Tibial artery (tissue), 4 donors: ENCODE results near the gene TUT7.

Source experiments
- DNase-seq, 2 donors: peaks; one replicate each; pipeline ENCODE4 v3.0.0-alpha.2; 2019
- H3K27ac ChIP-seq, 2 donors: fragments of 200-600 bp; sonication (generic) in 1 of 2; 1 replicate in 1 of 2; 2 replicates in 1 of 2; pipeline ENCODE4 v1.5.1; 2018 to 2019; ENCODE audit warnings: mild to moderate bottlenecking in 1 of 2
- H3K27me3 ChIP-seq, 2 donors: fragments of 200-600 bp; sonication (generic) in 1 of 2; one replicate each; pipeline versions ENCODE4 v1.5.1 to v1.6.0; 2016 to 2019
- H3K36me3 ChIP-seq, 3 donors: fragments of 200-600 bp; sonication (generic) in 2 of 3; one replicate each; pipeline ENCODE4 v1.5.1; 2016 to 2019; ENCODE audit warnings: mild to moderate bottlenecking in 2 of 3
- H3K4me1 ChIP-seq, 4 donors: fragments of 200-600 bp; sonication (generic) in 2 of 4; 1 replicate in 3 of 4; 2 replicates in 1 of 4; pipeline ENCODE4 v1.5.1; 2016 to 2019
- H3K4me3 ChIP-seq, 2 donors: fragments of 200-600 bp; sonication (generic) in 1 of 2; 1 replicate in 1 of 2; 2 replicates in 1 of 2; pipeline ENCODE4 v1.5.1; 2018 to 2019; ENCODE audit warnings: mild to moderate bottlenecking in 2 of 2
- H3K9me3 ChIP-seq, 3 donors: fragments of 200-600 bp; sonication (generic) in 1 of 3; one replicate each; pipeline ENCODE4 v1.5.1; 2016 to 2019
- CTCF ChIP-seq, 2 experiments: fragments of 200-600 bp in 1 of 2; fragments of 450-650 bp in 1 of 2; IDR thresholded peaks; one replicate each; pipeline ENCODE4 v1.5.1; 2017 to 2019; ENCODE audit warnings: antibody characterized with exemption in 2 of 2, mild to moderate bottlenecking in 1 of 2, moderate library complexity in 1 of 2
- intact Hi-C: fragments of 100-400 bp; cut with DNase I; formaldehyde crosslinking; loops from one replicate; pipeline ENCODE4 v1.15.0; 2023; ENCODE audit warnings: low total_unique reads

TUT7 gene

GRCh38 chr9:86324901-86325300, 29.3 kb downstream of the TUT7 start:
- DNase-seq = no peak
- H3K4me3 ChIP-seq = no peak overlapping the region
- peaks cover 0 to 7% (median 3%) of the 10 kb centered on the region in 4 donors for H3K4me1 ChIP-seq
- no peak overlapping the region for H3K27ac ChIP-seq
- no peak for TF ChIP-seq CTCF (IDR thresholded peaks at IDR 0.05)
- intact Hi-C loops = no loop called here
- H3K36me3 ChIP-seq = peaks cover 84 to 100% (median 85%) of the 10 kb centered on the region in 3 donors
- no peaks in the 10 kb centered on the region for H3K27me3 ChIP-seq
- H3K9me3 ChIP-seq = no peaks in the 10 kb centered on the region

GRCh38 chr9:86324308-86324707, 29.9 kb downstream of the TUT7 start:
- H3K4me3 ChIP-seq = no peak overlapping the region
- H3K27me3 ChIP-seq = no peaks in the 10 kb centered on the region
- DNase-seq = no peak
- intact Hi-C loops = no loop called here
- no peak for TF ChIP-seq CTCF (IDR thresholded peaks at IDR 0.05)
- H3K4me1 ChIP-seq = peaks cover 0 to 7% (median 3%) of the 10 kb centered on the region in 4 donors
- H3K9me3 ChIP-seq = no peaks in the 10 kb centered on the region
- no peak overlapping the region for H3K27ac ChIP-seq
- peaks cover 85 to 98% (median 91%) of the 10 kb centered on the region in 3 donors for H3K36me3 ChIP-seq

- Histone ChIP-seq H3K4me1 (peaks cover 0 to 7% (median 3%) of the 10 kb centered on the region in 4 donors), H3K4me3 (no peak overlapping the region), H3K27me3 (no peaks in the 10 kb centered on the region), H3K9me3 (no peaks in the 10 kb centered on the region), H3K27ac (no peak overlapping the region), H3K36me3 (peaks cover 90 to 97% (median 93%) of the 10 kb centered on the region in 3 donors)
- DNase-seq = no peak
- intact Hi-C loops = no loop called here
- TF ChIP-seq CTCF (IDR thresholded peaks at IDR 0.05) = no peak
Measured at GRCh38 chr9:86322973-86323644, 31.1 kb downstream of the TUT7 start.

- no peak for TF ChIP-seq CTCF (IDR thresholded peaks at IDR 0.05)
- peaks cover 82 to 96% (median 93%) of the 10 kb centered on the region in 3 donors for H3K36me3 ChIP-seq
- H3K4me1 ChIP-seq = peaks cover 0 to 7% (median 3%) of the 10 kb centered on the region in 4 donors
- H3K9me3 ChIP-seq = no peaks in the 10 kb centered on the region
- H3K27me3 ChIP-seq = no peaks in the 10 kb centered on the region
- intact Hi-C loops = no loop called here
- no peak for DNase-seq
- H3K4me3 ChIP-seq = no peak overlapping the region
- no peak overlapping the region for H3K27ac ChIP-seq
Measured at GRCh38 chr9:86321373-86321772, 32.8 kb downstream of the TUT7 start.

GRCh38 chr9:86318187-86318586, 36.0 kb downstream of the TUT7 start:
- Histone ChIP-seq H3K4me3 (no peak overlapping the region), H3K4me1 (peaks cover 0 to 7% (median 3%) of the 10 kb centered on the region in 4 donors), H3K27ac (no peak overlapping the region), H3K27me3 (no peaks in the 10 kb centered on the region), H3K9me3 (no peaks in the 10 kb centered on the region), H3K36me3 (peaks cover 75 to 96% (median 85%) of the 10 kb centered on the region in 3 donors)
- TF ChIP-seq CTCF (IDR thresholded peaks at IDR 0.05) = no peak
- no peak for DNase-seq
- intact Hi-C loops = no loop called here
